Astrocyte of the cerebellum (primary cell): Measurements from ENCODE around the gene ADGRD2.

Source experiments
- DNase-seq: peaks from one replicate; pipeline ENCODE4 v3.0.0-alpha.2; 2011; ENCODE audit warnings: low read depth
- H3K4me3 ChIP-seq: 2 replicates; pipeline ENCODE4 v1.5.1; 2011; ENCODE audit warnings: mild to moderate bottlenecking, low read depth, low read length, moderate library complexity
- CTCF ChIP-seq: IDR thresholded peaks from 2 replicates; pipeline ENCODE4 v1.5.1; 2012; ENCODE audit warnings: low read length, low read depth, moderate library complexity, mild to moderate bottlenecking; ENCODE audit errors: missing control alignments
- in situ Hi-C: cut with HindIII; loops from 2 replicates; pipeline ENCODE4 v1.10.0; 2017; ENCODE audit warnings: low sequenced_read_pairs

The ADGRD2 gene

GRCh38 chr9:124514874-124515273 is 64.6 kb downstream of the ADGRD2 start:
- H3K4me3 ChIP-seq, result no peak overlapping the region
- in situ Hi-C loops, result no loop called here
- no peak for DNase-seq
- no peak for TF ChIP-seq CTCF

GRCh38 chr9:124517600-124517999 is 67.3 kb downstream of the ADGRD2 start:
- in situ Hi-C loops, result no loop called here
- H3K4me3 ChIP-seq, result no peak overlapping the region
- no peak for TF ChIP-seq CTCF
- no peak for DNase-seq

DNA sequence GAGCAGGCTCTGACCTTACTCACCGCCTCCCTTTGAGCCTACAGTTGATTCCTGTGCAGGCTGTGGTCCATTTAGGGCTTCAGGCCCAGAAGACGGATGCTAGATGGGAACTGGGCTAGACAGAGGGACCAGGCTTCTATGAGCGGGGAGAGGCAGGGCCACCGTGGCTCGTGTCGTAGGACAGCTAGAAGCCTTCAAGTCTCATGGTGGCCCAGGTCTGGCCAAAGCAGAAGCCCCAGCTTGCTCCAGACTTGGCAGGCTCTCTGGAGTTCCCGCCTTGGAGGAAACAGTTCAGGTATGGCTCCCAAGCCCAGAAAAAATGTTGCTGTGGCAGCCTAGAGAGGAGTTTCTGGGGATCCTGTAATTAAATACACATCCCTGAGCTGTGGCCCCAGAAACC is 67.9 kb downstream of the ADGRD2 start:
- in situ Hi-C loops, result no loop called here
- no peak for TF ChIP-seq CTCF

GRCh38 chr9:124520206-124520596 is 70.0 kb downstream of the ADGRD2 start:
- in situ Hi-C loops, result no loop called here
- H3K4me3 ChIP-seq, result no peak overlapping the region
- TF ChIP-seq CTCF, result no peak
- DNase-seq, result no peak

More for the DNA sequence above, 67.9 kb downstream of the ADGRD2 start:
- DNase-seq, result no peak
- H3K4me3 ChIP-seq, result no peak overlapping the region

- no peak overlapping the region for H3K4me3 ChIP-seq
- no peak for TF ChIP-seq CTCF
- in situ Hi-C loops, result no loop called here
- no peak for DNase-seq
Observed at GRCh38 chr9:124521142-124521541, 70.9 kb downstream of the ADGRD2 start.

GRCh38 chr9:124522121-124523098 is 72.2 kb downstream of the ADGRD2 start:
- in situ Hi-C loops, result no loop called here
- H3K4me3 ChIP-seq, result no peak overlapping the region
- DNase-seq, result no peak
- no peak for TF ChIP-seq CTCF
